ENCODE data around the gene FXYD4. TPM values are rescaled to one million over a fixed set of nuclear protein-coding genes. Genes with fewer than 3 reads are reported as not detected.

The FXYD4 gene
- polyA plus RNA-seq, 1 of the 3 experiments (the other 2 are of a cell fraction), result not detected

DNA sequence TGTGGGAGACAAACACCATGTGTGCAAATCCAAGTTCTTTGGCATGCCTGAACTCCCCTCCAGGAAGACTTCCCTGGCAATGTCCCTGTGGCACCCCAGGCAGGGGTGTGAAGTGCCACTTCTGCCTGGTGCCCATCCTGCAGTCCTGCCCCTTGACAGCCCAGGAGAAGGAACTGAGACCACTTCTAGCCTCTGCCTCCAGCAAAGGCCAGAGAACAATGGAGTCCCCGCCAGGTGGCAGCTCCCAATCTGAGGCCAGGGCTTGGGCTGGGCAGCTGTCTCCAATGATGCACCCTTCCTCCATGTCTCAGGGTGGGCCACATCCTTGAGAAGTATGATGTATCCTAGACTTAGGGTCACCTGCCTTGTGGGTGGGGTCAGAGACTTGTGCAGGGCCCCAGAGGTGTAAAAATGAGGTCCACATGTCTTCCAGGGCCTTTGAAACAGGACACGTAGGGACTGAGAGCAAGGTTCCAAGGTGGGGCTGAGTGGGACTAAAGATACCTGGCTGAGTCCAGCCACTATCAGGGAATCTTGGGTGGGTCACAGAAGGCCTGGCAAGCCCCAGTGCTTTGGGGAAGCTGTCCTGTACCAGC, 5.5 kb downstream of the FXYD4 start:
- no peaks in the 10 kb centered on the region for H3K79me2 ChIP-seq (ENCODE audit: insufficient read depth)
- no peaks in the 10 kb centered on the region for H3K9me3 ChIP-seq
- H3K4me1 ChIP-seq (ENCODE audit: control insufficient read depth in 1 of 2, insufficient read depth in 2 of 2, low read depth in 1 of 2, low read length in 1 of 2), result no peaks in the 10 kb centered on the region
- WGBS (ENCODE audit: low lambda C conversion rate), result 69% methylated on average over 2 of the region's 2 CpGs
- H3K9me2 ChIP-seq, result no peaks in the 10 kb centered on the region
- H3K27ac ChIP-seq (ENCODE audit: low read depth in 2 of 2, low read length in 1 of 2), result no peak overlapping the region
- no peak for DNase-seq
- peaks cover 6% of the 10 kb centered on the region for H3F3A ChIP-seq (replicated peaks; ENCODE audit: insufficient read depth)
- H3K36me3 ChIP-seq (replicated peaks in 1 of 2; ENCODE audit: control insufficient read depth in 1 of 2, insufficient read depth in 2 of 2, low read length in 1 of 2), result no peaks in the 10 kb centered on the region
- POLR2A ChIA-PET, result no interaction called here
- no peak overlapping the region for H2AFZ ChIP-seq (ENCODE audit: low read depth)
- no peaks in the 10 kb centered on the region for H3K27me3 ChIP-seq (ENCODE audit: insufficient read depth)
- no peaks in the 10 kb centered on the region for H4K20me1 ChIP-seq (ENCODE audit: insufficient read depth)
- TF ChIP-seq, protein P1, sequence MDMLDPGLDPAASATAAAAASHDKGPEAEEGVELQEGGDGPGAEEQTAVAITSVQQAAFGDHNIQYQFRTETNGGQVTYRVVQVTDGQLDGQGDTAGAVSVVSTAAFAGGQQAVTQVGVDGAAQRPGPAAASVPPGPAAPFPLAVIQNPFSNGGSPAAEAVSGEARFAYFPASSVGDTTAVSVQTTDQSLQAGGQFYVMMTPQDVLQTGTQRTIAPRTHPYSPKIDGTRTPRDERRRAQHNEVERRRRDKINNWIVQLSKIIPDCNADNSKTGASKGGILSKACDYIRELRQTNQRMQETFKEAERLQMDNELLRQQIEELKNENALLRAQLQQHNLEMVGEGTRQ (IDR thresholded peaks at IDR 0.05; ENCODE audit: borderline replicate concordance, low read depth, low read length), result no peak
- no peak for TF ChIP-seq TAF1 (IDR thresholded peaks at IDR 0.05; ENCODE audit: borderline replicate concordance, low read depth, low read length)
- TF ChIP-seq GATA2 (CRISPR knock-in tag; IDR thresholded peaks at IDR 0.05), result no peak
- CTCF ChIA-PET, result interaction anchor here (0.8 to 1.2 kb wide), 2 partner anchors 14 to 623 kb away, joined by 3 to 4 read pairs; no protein-coding TSS in a partner anchor
- H3K4me3 ChIP-seq (ENCODE audit: low read depth in 2 of 2, low read length in 1 of 2), result no peak overlapping the region
- no peak overlapping the region for H3K9ac ChIP-seq
- no peak overlapping the region for H3K4me2 ChIP-seq

GRCh38 chr10:43377424-43377883, 6.0 kb downstream of the FXYD4 start:
- Histone ChIP-seq H3K9ac (no peak overlapping the region), H3K36me3 (replicated peaks in 1 of 2; ENCODE audit: control insufficient read depth in 1 of 2, insufficient read depth in 2 of 2, low read length in 1 of 2) (no peaks in the 10 kb centered on the region), H2AFZ (ENCODE audit: low read depth) (no peak overlapping the region), H3K4me2 (no peak overlapping the region), H3F3A (replicated peaks; ENCODE audit: insufficient read depth) (peaks cover 6% of the 10 kb centered on the region), H3K79me2 (ENCODE audit: insufficient read depth) (no peaks in the 10 kb centered on the region), H3K9me2 (no peaks in the 10 kb centered on the region), H3K27ac (ENCODE audit: low read depth in 2 of 2, low read length in 1 of 2) (no peak overlapping the region), H4K20me1 (ENCODE audit: insufficient read depth) (no peaks in the 10 kb centered on the region), H3K4me1 (ENCODE audit: control insufficient read depth in 1 of 2, insufficient read depth in 2 of 2, low read depth in 1 of 2, low read length in 1 of 2) (no peaks in the 10 kb centered on the region), H3K9me3 (no peaks in the 10 kb centered on the region), H3K4me3 (ENCODE audit: low read depth in 2 of 2, low read length in 1 of 2) (no peak overlapping the region), H3K27me3 (ENCODE audit: insufficient read depth) (no peaks in the 10 kb centered on the region)
- WGBS (ENCODE audit: low lambda C conversion rate), result 76% methylated on average over 10 of the region's 13 CpGs
- ChIA-PET CTCF (interaction anchor here (1.0 to 1.2 kb wide), 2 partner anchors 13 to 624 kb away, joined by 3 to 4 read pairs; no protein-coding TSS in a partner anchor), POLR2A (no interaction called here)
- peak; percentile 15 for DNase-seq
- TF ChIP-seq RAD21 (IDR thresholded peaks at IDR 0.05; ENCODE audit: low read length) (no peak), YY1 (IDR thresholded peaks at IDR 0.05; ENCODE audit: low read depth) (no peak), FOXJ3 (CRISPR knock-in tag; IDR thresholded peaks at IDR 0.05) (no peak), EZH2phosphoT487 (IDR thresholded peaks at IDR 0.05; ENCODE audit: borderline replicate concordance, low read depth) (no peak), SIN3A (IDR thresholded peaks at IDR 0.05; ENCODE audit: borderline replicate concordance, low read depth, low read length) (no peak), RCOR1 (IDR thresholded peaks at IDR 0.05; ENCODE audit: low read length) (no peak), TAF1 (IDR thresholded peaks at IDR 0.05; ENCODE audit: borderline replicate concordance, low read depth, low read length) (no peak), REST (IDR thresholded peaks at IDR 0.05; ENCODE audit: low read depth, low read length) (no peak), NFIC (IDR thresholded peaks at IDR 0.05; ENCODE audit: borderline replicate concordance) (no peak)
- TF ChIP-seq, protein P2, sequence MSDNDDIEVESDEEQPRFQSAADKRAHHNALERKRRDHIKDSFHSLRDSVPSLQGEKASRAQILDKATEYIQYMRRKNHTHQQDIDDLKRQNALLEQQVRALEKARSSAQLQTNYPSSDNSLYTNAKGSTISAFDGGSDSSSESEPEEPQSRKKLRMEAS (IDR thresholded peaks at IDR 0.05; ENCODE audit: low read depth), result no peak
